BJ (cell line): ENCODE data around the gene ATP13A2. TPM values are rescaled to one million over a fixed set of nuclear protein-coding genes. Genes with fewer than 3 reads are reported as not detected.
A peak's percentile ranks its signal among the peaks of the same experiment; 100 is the strongest.

ENCODE experiments used
- CTCF ChIA-PET: fragments of 350-600 bp; formaldehyde crosslinking; extraction: SDS; loops from one replicate; lab custom pipeline; 2021; ENCODE audit warnings: antibody characterized with exemption, inconsistent platforms; lab: Yijun Ruan, JAX
- POLR2A ChIA-PET: fragments of 300-600 bp; sonication (Branson Sonifier 250); formaldehyde crosslinking; extraction: SDS; loops from one replicate; lab custom pipeline; 2021; ENCODE audit warnings: antibody characterized with exemption; lab: Charles Lee
- DNase-seq: peaks from one replicate; pipeline ENCODE4 v3.0.0-alpha.2; 2011; ENCODE audit warnings: low read depth
- H3K27me3 ChIP-seq: 2 replicates; pipeline ENCODE4 v1.6.0; 2011; ENCODE audit warnings: low read length; ENCODE audit not compliant: control insufficient read depth, insufficient read depth
- H3K36me3 ChIP-seq: 2 replicates; pipeline ENCODE4 v1.5.1; 2011; ENCODE audit warnings: low read length; ENCODE audit not compliant: control insufficient read depth, insufficient read depth
- H3K4me3 ChIP-seq: 2 replicates; pipeline ENCODE4 v1.5.1; 2011; ENCODE audit warnings: low read depth, mild to moderate bottlenecking, control low read depth, low read length
- polyA plus RNA-seq: library from polyadenylated mRNA; depleted of rRNA; stranded (reverse); fragments of >200 nt; gene quantifications from 2 replicates; pipeline ENCODE4 v1.2.3, GENCODE V29; 2011
- TF ChIP-seq, protein P1 (sequence below): IDR thresholded peaks from 2 replicates; pipeline ENCODE4 v1.5.1; 2011; ENCODE audit warnings: low read depth, mild to moderate bottlenecking, control low read depth, inconsistent platforms, low read length, moderate library complexity; ENCODE audit not compliant: insufficient read depth

ATP13A2 gene
- polyA plus RNA-seq, 1 experiment = 25.5 TPM

DNA sequence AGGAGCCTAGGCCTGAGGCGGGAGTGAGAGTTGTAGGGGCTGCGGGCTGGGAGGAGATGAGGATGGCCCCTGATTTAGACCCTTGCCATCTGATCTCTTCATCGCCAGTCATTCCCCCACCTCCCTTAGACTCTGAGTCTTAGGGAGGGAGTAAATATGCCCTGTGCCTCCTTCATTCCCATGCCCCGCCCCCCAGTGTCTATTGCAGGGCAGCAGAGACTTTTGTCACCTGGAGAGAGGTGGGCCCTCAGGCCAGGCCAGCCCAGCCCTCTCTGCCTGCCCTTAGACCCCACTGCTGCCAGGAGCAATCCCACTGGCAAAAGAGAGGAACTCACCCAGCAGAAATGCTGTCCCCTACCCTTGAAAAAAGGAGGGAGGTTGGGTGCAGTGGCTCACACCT is 28.1 kb downstream of the ATP13A2 start:
- ChIA-PET POLR2A (no interaction called here), CTCF (no interaction called here)
- H3K27me3 ChIP-seq = no peaks in the 10 kb centered on the region

DNA sequence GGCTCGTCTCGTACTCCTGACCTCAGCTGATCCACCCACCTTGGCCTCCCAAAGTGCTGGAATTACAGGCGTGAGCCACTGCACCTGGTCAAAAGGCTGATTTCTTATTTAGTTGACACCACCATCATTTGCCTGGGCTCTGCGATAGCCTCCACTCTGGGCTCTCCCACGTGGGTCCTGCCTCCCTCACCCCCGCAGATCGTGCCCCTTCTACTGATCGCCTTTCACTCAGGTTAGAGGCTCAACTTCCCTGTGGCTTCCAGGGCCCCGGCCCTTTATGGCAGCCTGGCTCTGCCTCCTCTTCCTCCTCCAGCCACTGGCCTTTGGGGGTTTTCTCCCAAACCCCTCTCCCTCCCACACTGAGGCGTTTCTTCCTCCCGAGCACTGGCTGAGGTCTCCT is 28.8 kb downstream of the ATP13A2 start:
- TF ChIP-seq, protein P1, sequence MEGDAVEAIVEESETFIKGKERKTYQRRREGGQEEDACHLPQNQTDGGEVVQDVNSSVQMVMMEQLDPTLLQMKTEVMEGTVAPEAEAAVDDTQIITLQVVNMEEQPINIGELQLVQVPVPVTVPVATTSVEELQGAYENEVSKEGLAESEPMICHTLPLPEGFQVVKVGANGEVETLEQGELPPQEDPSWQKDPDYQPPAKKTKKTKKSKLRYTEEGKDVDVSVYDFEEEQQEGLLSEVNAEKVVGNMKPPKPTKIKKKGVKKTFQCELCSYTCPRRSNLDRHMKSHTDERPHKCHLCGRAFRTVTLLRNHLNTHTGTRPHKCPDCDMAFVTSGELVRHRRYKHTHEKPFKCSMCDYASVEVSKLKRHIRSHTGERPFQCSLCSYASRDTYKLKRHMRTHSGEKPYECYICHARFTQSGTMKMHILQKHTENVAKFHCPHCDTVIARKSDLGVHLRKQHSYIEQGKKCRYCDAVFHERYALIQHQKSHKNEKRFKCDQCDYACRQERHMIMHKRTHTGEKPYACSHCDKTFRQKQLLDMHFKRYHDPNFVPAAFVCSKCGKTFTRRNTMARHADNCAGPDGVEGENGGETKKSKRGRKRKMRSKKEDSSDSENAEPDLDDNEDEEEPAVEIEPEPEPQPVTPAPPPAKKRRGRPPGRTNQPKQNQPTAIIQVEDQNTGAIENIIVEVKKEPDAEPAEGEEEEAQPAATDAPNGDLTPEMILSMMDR = no peak
- ChIA-PET POLR2A (no interaction called here), CTCF (interaction anchor here (1.9 kb wide), 1 partner anchor 22 kb away, joined by 6 read pairs; no protein-coding TSS in a partner anchor)
- Histone ChIP-seq H3K36me3 (peaks cover 2% of the 10 kb centered on the region; the same call in 1 of the 2 replicates), H3K4me3 (no peak overlapping the region), H3K27me3 (no peaks in the 10 kb centered on the region)
- DNase-seq = no peak

More for the DNA sequence above, 28.1 kb downstream of the ATP13A2 start:
- Histone ChIP-seq H3K36me3 (peaks cover 2% of the 10 kb centered on the region; the same call in 1 of the 2 replicates), H3K4me3 (no peak overlapping the region)
- TF ChIP-seq, protein P1 = no peak
- no peak for DNase-seq

DNA sequence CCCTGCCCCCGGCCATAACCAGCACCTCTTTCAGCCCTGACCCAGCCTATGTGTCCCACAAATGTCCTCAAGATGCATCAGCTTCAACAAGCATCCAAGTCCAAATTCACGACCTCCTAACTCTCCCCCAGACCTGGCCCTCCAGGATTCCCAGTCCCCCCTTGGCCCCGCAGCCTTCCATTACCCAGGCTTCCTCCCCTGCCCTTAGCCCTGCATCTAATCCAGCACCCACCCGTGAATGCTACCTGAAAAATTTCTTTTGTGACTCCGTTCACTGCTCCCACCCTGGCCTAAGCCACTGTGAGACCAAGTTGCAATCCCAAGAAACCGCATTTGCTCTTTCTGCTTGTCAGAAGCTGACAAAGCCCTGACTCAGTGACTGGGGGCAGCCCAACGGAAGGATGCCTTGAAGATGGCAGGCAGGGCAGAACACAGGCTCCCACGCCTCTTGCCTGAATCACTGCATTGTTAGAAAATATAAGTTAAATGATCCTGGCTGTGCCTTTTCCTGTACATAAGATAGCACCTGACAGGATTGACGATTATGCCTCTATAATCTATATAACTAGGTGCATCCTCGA is 30.4 kb downstream of the ATP13A2 start:
- H3K36me3 ChIP-seq = peaks cover 1% of the 10 kb centered on the region
- POLR2A ChIA-PET = no interaction called here
- H3K4me3 ChIP-seq = no peak overlapping the region
- CTCF ChIA-PET = interaction anchor here (0.9 to 1.9 kb wide), 4 partner anchors 14 to 30 kb away, joined by 3 to 6 read pairs (median 3); no protein-coding TSS in a partner anchor
- no peaks in the 10 kb centered on the region for H3K27me3 ChIP-seq
- TF ChIP-seq, protein P1 = no peak
- peak; percentile 49 for DNase-seq

DNA sequence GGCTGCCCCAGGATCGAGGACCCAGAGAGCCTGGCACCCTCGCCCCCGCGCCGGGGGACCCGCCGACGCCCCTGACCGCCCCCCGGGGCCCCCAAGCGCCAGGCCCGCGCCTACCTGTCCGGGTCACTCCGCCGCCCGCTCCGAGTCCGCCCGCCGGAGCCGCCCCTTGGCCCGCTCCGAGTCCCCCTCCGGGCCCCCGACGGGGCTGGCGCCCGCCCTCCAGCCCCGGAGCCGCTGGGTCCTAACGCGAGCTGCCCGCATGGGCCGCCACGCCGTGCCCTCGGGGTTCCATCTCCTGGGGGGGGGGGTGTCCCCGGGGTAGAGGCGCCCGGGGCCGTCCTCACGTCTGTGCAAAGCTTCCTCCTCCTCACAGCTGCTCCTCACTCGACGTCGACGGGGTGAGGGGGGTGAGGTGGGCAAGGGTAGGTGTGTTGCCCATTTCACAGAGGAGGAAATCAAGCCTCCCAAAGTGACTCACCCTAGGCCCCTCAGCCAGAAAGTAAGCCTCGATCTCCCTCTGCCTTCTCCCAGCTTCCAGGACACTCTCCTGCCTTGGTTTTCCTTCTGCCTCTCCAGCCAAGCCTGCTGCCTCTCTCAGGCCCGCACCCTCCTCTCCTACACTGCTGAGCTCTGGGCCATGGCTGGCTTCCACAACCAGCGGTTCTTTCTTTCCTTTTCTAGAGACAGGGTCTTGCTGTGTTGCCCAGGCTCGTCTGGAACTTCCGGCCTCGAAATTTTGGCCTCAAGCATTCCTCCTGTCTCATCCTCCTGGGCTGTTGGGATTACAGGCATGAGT is 31.1 kb downstream of the ATP13A2 start, which contains the start of gene MFAP2:
Gene MFAP2 (minus strand): TSS at position 148 of the 796 bp plus-strand sequence. CDS start 2,347 bp downstream, outside the sequence.
- ChIA-PET CTCF (interaction anchor here (0.9 to 1.4 kb wide), 4 partner anchors 13 to 29 kb away, joined by 3 read pairs; no protein-coding TSS in a partner anchor), POLR2A (interaction anchor here (0.7 kb wide), 1 partner anchor 82 kb away, joined by 3 read pairs; no protein-coding TSS in a partner anchor)
- Histone ChIP-seq H3K27me3 (no peaks in the 10 kb centered on the region), H3K36me3 (peaks cover 1% of the 10 kb centered on the region), H3K4me3 (peak within 1 kb of the TSS; percentile 66)
- TF ChIP-seq, protein P1 = no peak
- no peak for DNase-seq
